NCI-H2196 (cell line): ENCODE measurements around the gene FAM118A.
"Not testable (repeated sequence)": the region's sequence is repeated elsewhere in the genome, so short reads cannot be mapped to it uniquely, and the experiment has no call there.

Experiments used
- DNase-seq: peaks from one replicate; lab custom pipeline; 2025; ENCODE audit not compliant: unreplicated experiment; lab: John Stamatoyannopoulos, UW

Gene FAM118A

GRCh38 chr22:45373592-45373991 lies 63.9 kb downstream of the FAM118A start:
- not testable (repeated sequence) for DNase-seq

- no peak for DNase-seq
These were observed 66.3 kb downstream of the FAM118A start for GRCh38 chr22:45376009-45376408.

GRCh38 chr22:45376703-45377102 lies 67.0 kb downstream of the FAM118A start:
- no peak for DNase-seq

GRCh38 chr22:45381348-45381747 lies 71.6 kb downstream of the FAM118A start:
- no peak for DNase-seq

- no peak for DNase-seq
These were observed 79.8 kb downstream of the FAM118A start for GRCh38 chr22:45389546-45389945.
